ENCODE results near the gene YJEFN3. TPM values are rescaled to one million over a fixed set of nuclear protein-coding genes. Genes with fewer than 3 reads are reported as not detected.

YJEFN3 gene
- total RNA-seq, 1 donor from 2014 or later = 21.6 TPM

DNA sequence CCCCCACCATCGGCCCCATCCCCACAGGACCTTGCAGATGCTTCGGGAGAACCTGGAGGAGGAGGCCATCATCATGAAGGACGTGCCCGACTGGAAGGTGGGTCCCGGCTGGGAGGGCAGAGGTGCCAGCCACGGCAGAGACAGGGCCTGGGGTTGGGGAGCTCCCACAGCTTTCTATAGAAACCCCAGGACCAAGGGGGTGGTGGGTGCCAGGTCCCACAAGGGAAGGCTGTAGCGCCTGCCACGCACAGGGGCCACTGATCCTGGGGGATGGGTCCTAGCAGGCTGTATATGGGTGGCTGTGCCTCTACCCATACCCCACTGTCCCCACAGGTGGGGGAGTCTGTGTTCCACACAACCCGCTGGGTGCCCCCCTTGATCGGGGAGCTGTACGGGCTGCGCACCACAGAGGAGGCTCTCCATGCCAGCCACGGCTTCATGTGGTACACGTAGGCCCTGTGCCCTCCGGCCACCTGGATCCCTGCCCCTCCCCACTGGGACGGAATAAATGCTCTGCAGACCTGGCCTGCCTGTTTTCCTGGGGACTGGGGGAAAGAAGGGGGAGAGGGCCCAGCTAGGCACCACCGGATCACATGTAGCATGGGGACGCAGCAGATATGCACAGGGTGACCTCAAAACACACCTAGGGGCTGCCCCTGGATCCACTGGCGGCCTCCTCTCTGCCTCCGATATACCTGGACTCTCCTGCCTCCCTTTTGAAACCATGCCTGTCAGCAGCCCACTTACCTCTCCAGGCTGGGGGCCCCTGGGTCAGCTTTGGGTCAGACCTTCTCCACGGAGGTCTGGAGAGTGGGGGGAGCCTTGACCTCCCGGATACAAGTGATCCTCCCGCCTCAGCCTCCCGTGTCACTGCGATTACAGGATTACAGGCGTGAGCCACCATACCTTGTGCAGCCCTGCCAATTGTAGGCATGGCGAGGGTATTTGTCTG lies 761 bp upstream of the YJEFN3 start:
- no peaks in the 10 kb centered on the region for H3K36me3 Mint-ChIP-seq (ENCODE audit: unreplicated experiment)
- peaks cover 8% of the 10 kb centered on the region for H3K9me3 Mint-ChIP-seq (ENCODE audit: unreplicated experiment)
- H3K4me1 Mint-ChIP-seq (ENCODE audit: low read depth, unreplicated experiment) = peaks cover 17% of the 10 kb centered on the region
- no peak overlapping the region for H3K27ac Mint-ChIP-seq (ENCODE audit: unreplicated experiment)
- no peak overlapping the region for H3K4me3 Mint-ChIP-seq (ENCODE audit: unreplicated experiment)
- TF ChIP-seq, protein P1, sequence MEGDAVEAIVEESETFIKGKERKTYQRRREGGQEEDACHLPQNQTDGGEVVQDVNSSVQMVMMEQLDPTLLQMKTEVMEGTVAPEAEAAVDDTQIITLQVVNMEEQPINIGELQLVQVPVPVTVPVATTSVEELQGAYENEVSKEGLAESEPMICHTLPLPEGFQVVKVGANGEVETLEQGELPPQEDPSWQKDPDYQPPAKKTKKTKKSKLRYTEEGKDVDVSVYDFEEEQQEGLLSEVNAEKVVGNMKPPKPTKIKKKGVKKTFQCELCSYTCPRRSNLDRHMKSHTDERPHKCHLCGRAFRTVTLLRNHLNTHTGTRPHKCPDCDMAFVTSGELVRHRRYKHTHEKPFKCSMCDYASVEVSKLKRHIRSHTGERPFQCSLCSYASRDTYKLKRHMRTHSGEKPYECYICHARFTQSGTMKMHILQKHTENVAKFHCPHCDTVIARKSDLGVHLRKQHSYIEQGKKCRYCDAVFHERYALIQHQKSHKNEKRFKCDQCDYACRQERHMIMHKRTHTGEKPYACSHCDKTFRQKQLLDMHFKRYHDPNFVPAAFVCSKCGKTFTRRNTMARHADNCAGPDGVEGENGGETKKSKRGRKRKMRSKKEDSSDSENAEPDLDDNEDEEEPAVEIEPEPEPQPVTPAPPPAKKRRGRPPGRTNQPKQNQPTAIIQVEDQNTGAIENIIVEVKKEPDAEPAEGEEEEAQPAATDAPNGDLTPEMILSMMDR (IDR thresholded peaks at IDR 0.05; ENCODE audit: partially characterized antibody, unreplicated experiment) = no peak
- peaks cover 10% of the 10 kb centered on the region for H3K27me3 Mint-ChIP-seq (ENCODE audit: unreplicated experiment)
- no peak for DNase-seq

DNA sequence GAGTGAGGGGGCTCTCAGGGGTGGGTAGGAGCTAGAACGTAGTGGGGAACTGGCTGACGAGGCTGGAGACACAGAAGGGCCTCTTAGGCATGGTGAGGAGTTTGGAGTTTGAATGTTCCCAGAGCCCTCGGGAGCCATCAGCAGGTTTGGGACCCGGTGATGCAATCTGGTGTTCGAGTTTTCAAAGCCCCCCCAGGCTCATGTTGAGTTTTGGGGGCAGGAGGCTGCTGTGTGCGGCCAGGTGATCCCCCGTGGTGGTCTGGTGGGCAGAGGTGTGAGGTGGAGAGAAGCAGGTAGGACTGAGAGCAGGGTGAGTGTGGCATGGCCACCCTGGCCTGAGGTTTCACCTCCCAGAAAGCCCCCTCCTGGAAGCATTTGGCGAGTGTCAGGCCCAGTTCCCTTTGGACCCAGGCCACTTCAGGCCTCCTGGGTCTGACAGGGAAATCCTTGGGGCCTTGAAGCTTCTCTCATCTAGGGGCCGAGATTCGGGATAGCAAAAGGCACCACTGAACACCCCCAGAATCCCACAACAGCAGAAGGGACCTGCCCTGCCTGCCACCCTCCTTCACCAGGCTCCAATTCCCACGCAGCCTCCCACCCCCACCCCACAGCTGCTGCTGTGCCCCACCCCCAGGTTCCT lies 1.2 kb downstream of the YJEFN3 start:
- H3K4me3 Mint-ChIP-seq (ENCODE audit: unreplicated experiment) = peak overlapping the region; percentile 67
- peaks cover 19% of the 10 kb centered on the region for H3K27me3 Mint-ChIP-seq (ENCODE audit: unreplicated experiment)
- DNase-seq = no peak
- no peaks in the 10 kb centered on the region for H3K36me3 Mint-ChIP-seq (ENCODE audit: unreplicated experiment)
- H3K9me3 Mint-ChIP-seq (ENCODE audit: unreplicated experiment) = peaks cover 11% of the 10 kb centered on the region
- TF ChIP-seq, protein P1 (IDR thresholded peaks at IDR 0.05; ENCODE audit: partially characterized antibody, unreplicated experiment) = no peak
- peaks cover 24% of the 10 kb centered on the region for H3K4me1 Mint-ChIP-seq (ENCODE audit: low read depth, unreplicated experiment)
- no peak overlapping the region for H3K27ac Mint-ChIP-seq (ENCODE audit: unreplicated experiment)

DNA sequence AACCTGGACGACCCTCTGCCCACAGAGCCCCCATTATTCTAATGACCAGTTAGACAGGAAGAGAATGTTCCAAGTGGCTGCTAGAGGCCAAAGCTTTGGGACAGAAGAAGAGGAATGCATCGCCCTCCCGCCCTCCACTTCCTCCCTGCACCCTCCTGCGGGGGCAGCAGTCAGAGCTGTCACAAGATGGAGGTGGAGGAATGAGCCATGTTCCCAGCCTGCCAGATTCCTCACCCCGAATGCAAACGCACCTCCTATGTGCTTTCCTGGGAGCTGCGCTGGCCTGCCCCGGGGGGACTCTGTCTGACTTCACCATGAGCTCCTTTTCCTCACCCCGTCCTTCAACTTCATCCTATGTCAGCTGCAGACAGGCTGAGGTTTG lies 1.7 kb downstream of the YJEFN3 start:
- Mint-ChIP-seq H3K9me3 (ENCODE audit: unreplicated experiment) (peaks cover 11% of the 10 kb centered on the region), H3K27ac (ENCODE audit: unreplicated experiment) (peak overlapping the region; percentile 11), H3K27me3 (ENCODE audit: unreplicated experiment) (peaks cover 19% of the 10 kb centered on the region), H3K36me3 (ENCODE audit: unreplicated experiment) (no peaks in the 10 kb centered on the region), H3K4me3 (ENCODE audit: unreplicated experiment) (no peak overlapping the region), H3K4me1 (ENCODE audit: low read depth, unreplicated experiment) (peaks cover 20% of the 10 kb centered on the region)
- DNase-seq = no peak
- TF ChIP-seq, protein P1 (IDR thresholded peaks at IDR 0.05; ENCODE audit: partially characterized antibody, unreplicated experiment) = no peak

GRCh38 chr19:19530889-19531288 lies 2.2 kb downstream of the YJEFN3 start:
- DNase-seq = no peak
- Mint-ChIP-seq H3K4me1 (ENCODE audit: low read depth, unreplicated experiment) (peaks cover 19% of the 10 kb centered on the region), H3K4me3 (ENCODE audit: unreplicated experiment) (peak overlapping the region; percentile 43), H3K36me3 (ENCODE audit: unreplicated experiment) (no peaks in the 10 kb centered on the region), H3K27me3 (ENCODE audit: unreplicated experiment) (peaks cover 19% of the 10 kb centered on the region), H3K27ac (ENCODE audit: unreplicated experiment) (peak overlapping the region; percentile 49), H3K9me3 (ENCODE audit: unreplicated experiment) (peaks cover 11% of the 10 kb centered on the region)
- TF ChIP-seq, protein P1 (IDR thresholded peaks at IDR 0.05; ENCODE audit: partially characterized antibody, unreplicated experiment) = no peak

Data from glutamatergic neuron (in vitro differentiated cells).